MG63 (cell line): Measurements from ENCODE around the gene CCNG2. TPM values are rescaled to one million over a fixed set of nuclear protein-coding genes. Genes with fewer than 3 reads are reported as not detected.
"Not testable (repeated sequence)": the region's sequence is repeated elsewhere in the genome, so short reads cannot be mapped to it uniquely, and the experiment has no call there.

Experiments used
- DNase-seq: peaks from one replicate; pipeline ENCODE4 v3.0.0-alpha.2; 2020
- H3K27me3 ChIP-seq: fragments of 250-450 bp; sonication (Bioruptor Pico); 2 replicates; pipeline ENCODE4 v1.5.1; 2020; ENCODE audit warnings: mild to moderate bottlenecking, moderate library complexity
- H3K36me3 ChIP-seq: fragments of 250-450 bp; sonication (Bioruptor Pico); 2 replicates; pipeline ENCODE4 v1.5.1; 2020; ENCODE audit warnings: mild to moderate bottlenecking, moderate library complexity
- H3K4me3 ChIP-seq: fragments of 250-450 bp; sonication (Bioruptor Pico); 2 replicates; pipeline ENCODE4 v1.5.1; 2020; ENCODE audit warnings: mild to moderate bottlenecking, moderate library complexity
- H3K9me3 ChIP-seq: fragments of 250-450 bp; sonication (Bioruptor Pico); 2 replicates; pipeline ENCODE4 v1.5.1; 2020; ENCODE audit warnings: mild to moderate bottlenecking, moderate library complexity
- total RNA-seq: library from RNA; depleted of rRNA; stranded (reverse); fragments of >200 nt; shearing (Covaris generic); gene quantifications from 2 replicates; pipeline ENCODE4 v1.2.3, GENCODE V29; 2014; ENCODE audit warnings: low replicate concordance; rRNA removed

The CCNG2 gene
- total RNA-seq: 10.1 and 19.2 TPM in 2 replicates

DNA sequence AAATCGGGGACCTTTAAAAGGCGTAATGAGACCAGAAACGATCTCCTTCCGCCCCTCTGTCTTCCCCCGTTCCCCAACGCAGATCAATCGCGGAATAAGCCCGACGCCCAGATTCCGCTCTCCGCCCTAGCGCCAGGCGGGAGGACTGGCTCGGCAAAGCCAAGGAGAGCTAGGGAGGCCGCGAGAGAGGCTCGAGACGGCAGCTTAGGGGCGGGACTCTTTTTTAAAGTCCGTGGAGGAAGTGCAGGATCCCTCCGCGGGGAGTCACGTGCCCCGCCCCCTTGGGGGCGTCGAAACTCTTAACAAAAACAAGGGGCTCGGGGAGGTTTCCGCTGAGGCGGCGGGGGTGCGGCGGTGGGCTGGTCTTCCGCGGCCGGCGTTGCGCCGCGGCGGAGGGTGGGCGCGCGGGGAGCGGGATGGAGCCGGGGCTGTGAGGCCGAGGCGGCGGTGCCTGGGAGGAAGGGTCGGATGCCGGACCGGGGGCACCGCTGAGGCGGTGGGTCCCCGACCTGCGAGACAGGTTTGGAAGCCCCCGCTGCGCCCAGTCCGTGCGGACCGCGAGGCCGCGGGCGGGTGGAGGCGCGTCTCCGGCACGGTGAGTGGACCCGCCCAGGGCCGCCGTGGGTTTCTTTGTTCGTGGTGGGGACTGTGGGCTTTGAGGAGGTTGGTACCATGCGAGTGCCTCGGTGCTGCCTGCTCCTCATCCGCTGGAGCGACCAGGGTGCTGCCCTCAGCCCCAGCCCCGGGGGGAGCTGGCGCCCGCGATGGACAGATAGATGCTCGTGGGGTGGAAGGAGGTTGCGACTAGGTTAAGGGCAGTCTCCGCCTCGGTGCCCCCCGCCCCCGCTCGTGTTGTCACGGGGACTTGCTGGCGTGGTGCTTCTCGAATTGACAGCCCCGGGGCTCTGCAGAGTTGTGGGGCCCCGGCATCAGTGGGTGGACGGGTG, at the start of gene CCNG2:
TSS of gene CCNG2 (plus strand) at position 296 of the 947 bp plus-strand sequence. CDS start 1,326 bp downstream, outside the sequence.
- Histone ChIP-seq H3K27me3 (no peaks in the 10 kb centered on the region), H3K36me3 (peaks cover 4% of the 10 kb centered on the region; the same call in 1 of the 2 replicates), H3K9me3 (no peaks in the 10 kb centered on the region), H3K4me3 (peak within 1 kb of the TSS; percentile 89)
- DNase-seq: no peak

- Histone ChIP-seq H3K9me3 (no peaks in the 10 kb centered on the region), H3K27me3 (no peaks in the 10 kb centered on the region), H3K4me3 (no peak overlapping the region), H3K36me3 (no peaks in the 10 kb centered on the region)
- no peak for DNase-seq
These were observed 46.3 kb upstream of the CCNG2 start for GRCh38 chr4:77110730-77111129.

DNA sequence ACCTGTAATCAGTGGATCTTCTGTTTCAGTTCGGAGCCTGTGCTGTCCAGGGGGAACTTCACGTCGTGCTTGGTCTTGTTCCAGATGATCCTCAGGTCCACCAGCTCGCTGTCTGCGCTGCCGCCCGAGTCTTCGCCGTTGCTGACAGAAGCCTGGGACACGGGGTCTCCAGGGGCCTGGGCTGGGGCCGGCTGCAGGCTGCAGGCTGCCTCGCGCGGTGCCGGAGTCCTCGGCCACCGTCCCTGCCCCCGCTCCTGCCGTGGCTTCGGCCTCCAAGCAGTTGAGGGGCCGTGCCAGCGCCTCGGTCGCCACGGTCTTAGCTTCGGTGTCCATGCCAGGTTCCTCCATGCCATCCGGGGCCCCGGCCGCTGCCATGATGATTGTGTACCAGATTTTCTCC, 43.9 kb upstream of the CCNG2 start:
- H3K27me3 ChIP-seq: no peaks in the 10 kb centered on the region
- no peak for DNase-seq
- H3K9me3 ChIP-seq: no peaks in the 10 kb centered on the region
- no peak overlapping the region for H3K4me3 ChIP-seq
- no peaks in the 10 kb centered on the region for H3K36me3 ChIP-seq

GRCh38 chr4:77117721-77118120, 39.3 kb upstream of the CCNG2 start:
- Histone ChIP-seq H3K36me3 (no peaks in the 10 kb centered on the region), H3K4me3 (no peak overlapping the region), H3K9me3 (no peaks in the 10 kb centered on the region), H3K27me3 (no peaks in the 10 kb centered on the region)
- DNase-seq: no peak

- no peaks in the 10 kb centered on the region for H3K27me3 ChIP-seq
- DNase-seq: no peak
These were observed 36.0 kb upstream of the CCNG2 start for GRCh38 chr4:77120886-77121508.

DNA sequence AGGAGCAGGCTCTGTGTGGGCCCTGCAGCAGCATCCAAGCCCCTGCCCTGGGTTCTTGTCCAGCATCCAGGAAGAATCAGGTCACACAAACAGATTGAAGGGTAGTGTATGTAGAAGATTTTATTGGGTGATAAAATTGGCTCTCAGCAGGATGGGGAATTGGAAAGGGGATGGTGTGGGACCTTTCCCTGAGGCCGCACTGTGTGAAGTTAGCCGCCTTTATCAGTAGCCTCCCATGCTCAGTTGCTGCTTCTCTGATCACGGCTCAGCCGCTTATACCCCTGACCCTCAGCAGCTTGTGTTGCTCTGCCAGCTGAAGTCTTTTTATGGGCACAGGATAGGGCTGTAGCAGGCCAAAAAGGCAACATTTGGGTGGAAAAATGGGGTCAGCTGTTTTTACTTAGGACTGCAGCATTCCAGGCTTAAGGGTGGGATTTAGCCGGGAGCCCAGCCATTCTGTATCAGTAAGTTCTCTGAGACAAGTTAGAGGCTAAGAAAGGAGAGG, 35.2 kb upstream of the CCNG2 start:
- H3K9me3 ChIP-seq: no peaks in the 10 kb centered on the region
- H3K36me3 ChIP-seq: no peaks in the 10 kb centered on the region

More at GRCh38 chr4:77120886-77121508, 36.0 kb upstream of the CCNG2 start:
- H3K4me3 ChIP-seq: no peak overlapping the region
- no peaks in the 10 kb centered on the region for H3K36me3 ChIP-seq
- H3K9me3 ChIP-seq: no peaks in the 10 kb centered on the region

GRCh38 chr4:77122656-77123055, 34.4 kb upstream of the CCNG2 start:
- Histone ChIP-seq H3K27me3 (no peaks in the 10 kb centered on the region), H3K36me3 (no peaks in the 10 kb centered on the region), H3K9me3 (no peaks in the 10 kb centered on the region), H3K4me3 (no peak overlapping the region)
- DNase-seq: no peak

More for the DNA sequence above, 35.2 kb upstream of the CCNG2 start:
- Histone ChIP-seq H3K27me3 (no peaks in the 10 kb centered on the region), H3K4me3 (no peak overlapping the region)
- DNase-seq: no peak

DNA sequence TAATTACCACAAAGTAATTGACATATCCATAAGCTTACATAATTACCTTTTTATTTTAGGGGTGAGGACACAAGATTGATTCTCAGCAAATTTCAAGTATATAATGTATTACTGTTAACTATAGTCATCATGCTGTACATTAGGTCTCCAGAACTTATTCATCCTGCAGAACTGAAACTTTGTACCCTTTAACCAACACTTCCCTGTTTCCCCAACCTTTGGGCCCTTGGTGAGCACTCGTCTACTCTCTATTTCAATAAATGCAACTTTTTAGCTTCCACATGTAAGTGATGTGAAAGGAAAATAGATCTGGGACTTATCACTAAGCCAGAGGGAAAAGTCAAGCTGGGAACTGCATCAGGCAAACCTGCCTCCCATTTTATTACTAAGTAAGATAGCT, 33.6 kb upstream of the CCNG2 start:
- no peak for DNase-seq
- Histone ChIP-seq H3K36me3 (no peaks in the 10 kb centered on the region), H3K4me3 (no peak overlapping the region), H3K27me3 (no peaks in the 10 kb centered on the region), H3K9me3 (no peaks in the 10 kb centered on the region)

DNA sequence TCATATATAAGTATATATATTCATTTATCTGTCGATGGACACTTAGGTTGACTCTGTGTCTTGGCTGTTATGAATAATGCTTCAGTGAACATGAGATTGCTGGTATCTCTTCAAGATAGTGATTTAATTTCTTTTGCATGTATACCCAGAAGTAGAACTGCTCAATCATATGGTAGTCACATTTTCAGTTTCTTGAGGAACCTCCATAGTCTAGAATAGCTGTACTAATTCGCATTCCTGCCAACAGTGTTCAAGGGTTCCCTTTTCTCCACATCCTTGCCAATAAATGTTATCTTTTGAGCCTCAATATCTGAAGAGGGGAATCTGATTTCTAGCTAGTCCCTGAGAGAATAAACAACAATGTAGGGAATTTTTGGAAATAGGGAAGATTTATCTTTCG, 32.4 kb upstream of the CCNG2 start:
- H3K27me3 ChIP-seq: no peaks in the 10 kb centered on the region

DNA sequence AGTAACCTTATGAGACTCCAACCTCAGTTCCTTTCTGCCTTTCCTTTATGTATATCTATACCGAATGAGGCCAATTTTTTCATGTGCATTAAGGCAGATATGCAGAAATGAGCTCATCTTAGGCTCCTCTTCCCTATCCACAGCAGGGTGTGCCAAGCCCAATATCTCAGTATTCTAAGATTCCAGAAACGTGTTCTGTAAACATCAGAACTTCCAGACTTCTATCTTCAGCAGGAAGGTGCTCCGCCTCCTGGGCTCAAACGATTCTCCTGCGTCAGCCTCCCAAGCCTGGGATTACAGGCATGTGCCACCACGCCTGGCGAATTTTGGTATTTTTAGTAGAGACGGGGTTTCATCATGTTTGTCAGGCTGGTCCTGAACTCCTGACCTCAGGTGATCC, 31.0 kb upstream of the CCNG2 start:
- no peaks in the 10 kb centered on the region for H3K27me3 ChIP-seq
- DNase-seq: no peak
- H3K36me3 ChIP-seq: no peaks in the 10 kb centered on the region
- H3K9me3 ChIP-seq: no peaks in the 10 kb centered on the region
- no peak overlapping the region for H3K4me3 ChIP-seq

More for the DNA sequence above, 32.4 kb upstream of the CCNG2 start:
- H3K9me3 ChIP-seq: no peaks in the 10 kb centered on the region
- DNase-seq: no peak
- no peak overlapping the region for H3K4me3 ChIP-seq
- no peaks in the 10 kb centered on the region for H3K36me3 ChIP-seq

DNA sequence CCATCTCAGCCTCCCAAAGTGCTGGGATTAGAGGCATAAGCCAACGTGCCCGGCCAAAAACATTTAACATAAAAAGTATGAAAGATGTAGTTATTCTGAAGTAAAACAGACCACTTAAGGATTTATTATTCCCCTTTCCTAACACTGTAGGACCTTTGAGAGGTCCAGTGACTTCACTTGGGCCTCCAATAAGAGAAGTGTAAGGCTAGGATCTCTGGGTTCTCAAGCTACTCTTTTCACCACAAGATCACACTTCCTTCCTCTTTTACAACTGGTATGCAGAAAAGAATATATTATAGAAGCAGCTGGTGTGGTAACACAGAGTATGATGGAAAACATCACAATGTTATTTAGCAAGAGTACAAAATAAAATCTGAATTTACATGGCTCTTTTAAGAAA, 30.2 kb upstream of the CCNG2 start:
- Histone ChIP-seq H3K36me3 (no peaks in the 10 kb centered on the region), H3K9me3 (no peaks in the 10 kb centered on the region), H3K4me3 (no peak overlapping the region), H3K27me3 (no peaks in the 10 kb centered on the region)
- no peak for DNase-seq

DNA sequence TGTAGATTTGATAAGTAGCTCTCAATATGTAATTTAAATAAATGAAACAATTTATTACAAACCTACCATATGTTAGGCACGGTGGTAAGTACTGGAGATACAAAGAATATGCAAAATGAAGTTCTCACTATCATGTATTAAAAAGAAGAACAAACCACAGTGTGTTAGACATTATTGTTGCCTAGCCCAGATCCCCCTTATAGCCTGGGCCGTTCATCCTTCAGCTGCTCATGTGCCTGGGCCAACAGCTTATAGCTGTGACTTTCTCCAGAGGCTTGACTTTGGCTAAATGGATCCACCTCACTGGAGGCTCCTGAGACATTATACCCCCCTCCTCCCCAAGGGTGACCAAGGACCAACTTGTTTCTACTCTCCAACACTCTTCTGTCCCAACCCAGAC, 29.8 kb upstream of the CCNG2 start:
- no peak for DNase-seq
- Histone ChIP-seq H3K9me3 (no peaks in the 10 kb centered on the region), H3K36me3 (no peaks in the 10 kb centered on the region), H3K27me3 (no peaks in the 10 kb centered on the region), H3K4me3 (no peak overlapping the region)

- H3K9me3 ChIP-seq: no peaks in the 10 kb centered on the region
- H3K27me3 ChIP-seq: no peaks in the 10 kb centered on the region; the same call in 1 of the 2 replicates
- DNase-seq: no peak
- no peak overlapping the region for H3K4me3 ChIP-seq
- no peaks in the 10 kb centered on the region for H3K36me3 ChIP-seq
These were observed 29.0 kb upstream of the CCNG2 start for GRCh38 chr4:77127837-77128621.

- Histone ChIP-seq H3K9me3 (no peaks in the 10 kb centered on the region), H3K4me3 (no peak overlapping the region), H3K27me3 (no peaks in the 10 kb centered on the region; the same call in 1 of the 2 replicates), H3K36me3 (no peaks in the 10 kb centered on the region)
- no peak for DNase-seq
These were observed 24.2 kb upstream of the CCNG2 start for GRCh38 chr4:77132652-77133312.

GRCh38 chr4:77137448-77137847, 19.6 kb upstream of the CCNG2 start:
- not testable (repeated sequence) for H3K27me3 ChIP-seq, H3K4me3 ChIP-seq, H3K9me3 ChIP-seq, DNase-seq, H3K36me3 ChIP-seq

DNA sequence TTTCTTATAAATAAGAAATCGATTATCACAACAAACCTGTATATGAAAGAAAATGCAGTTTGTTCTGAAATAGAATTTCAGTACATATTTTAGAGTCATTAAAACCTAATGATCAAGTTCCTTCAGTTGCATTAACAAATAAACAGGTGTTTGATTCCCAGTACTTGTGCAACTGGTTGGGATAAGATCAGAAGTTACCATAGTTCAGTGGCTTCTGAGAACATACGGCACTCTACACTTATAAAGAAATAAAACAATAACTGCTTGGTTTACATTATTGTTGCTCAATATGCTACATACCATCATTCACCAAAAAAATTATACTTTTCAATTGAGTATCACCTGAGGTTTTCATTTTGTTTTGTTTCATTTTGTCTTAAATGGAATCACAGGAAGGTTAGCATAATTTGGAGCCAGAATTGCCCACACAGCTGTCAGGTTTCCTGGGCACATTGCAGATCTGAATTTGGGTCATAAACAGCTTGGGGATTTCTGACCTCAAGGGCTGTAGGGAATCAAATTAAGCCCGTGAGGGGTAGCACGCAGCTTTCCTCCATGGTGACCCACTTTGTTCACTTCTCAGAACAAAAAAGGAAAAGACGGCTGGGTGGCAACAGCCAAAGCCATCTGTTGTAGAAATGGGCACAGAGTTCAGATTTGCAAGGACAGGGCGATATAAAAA, 14.9 kb upstream of the CCNG2 start:
- no peaks in the 10 kb centered on the region for H3K27me3 ChIP-seq
- no peak overlapping the region for H3K4me3 ChIP-seq
- no peak for DNase-seq
- no peaks in the 10 kb centered on the region for H3K9me3 ChIP-seq
- H3K36me3 ChIP-seq: no peaks in the 10 kb centered on the region
